Measurements from ENCODE around the gene WHAMM. TPM values are rescaled to one million over a fixed set of nuclear protein-coding genes. Genes with fewer than 3 reads are reported as not detected.

WHAMM gene
- total and polyA plus RNA-seq, 4 donors, result 4.2 to 10.4 (median 6.6) TPM

GRCh38 chr15:82771789-82772607, 37.4 kb upstream of the WHAMM start:
- ATAC-seq (ENCODE audit: insufficient read depth, low FRiP score), result no peak
- no peak overlapping the region for H3K9ac ChIP-seq (ENCODE audit: insufficient read depth in 1 of 2, low read length in 2 of 2)

GRCh38 chr15:82774496-82774895, 34.9 kb upstream of the WHAMM start:
- H3K27ac ChIP-seq (ENCODE audit: low read depth in 1 of 2, low read length in 1 of 2), result no peak overlapping the region
- DNase-seq (no peak), ATAC-seq (ENCODE audit: insufficient read depth, low FRiP score) (no peak)
- H3K27me3 ChIP-seq (ENCODE audit: control insufficient read depth in 3 of 3, insufficient read depth in 3 of 3, low read length in 2 of 3), result no peaks in the 10 kb centered on the region
- H3K36me3 ChIP-seq (ENCODE audit: control insufficient read depth in 4 of 4, insufficient read depth in 4 of 4, low read length in 4 of 4), result no peaks in the 10 kb centered on the region
- no peak overlapping the region for H3K9ac ChIP-seq (ENCODE audit: insufficient read depth in 1 of 2, low read length in 2 of 2)
- no peak overlapping the region for H3K4me3 ChIP-seq
- TF ChIP-seq CTCF (IDR thresholded peaks at IDR 0.05; ENCODE audit: control extremely low read depth, extremely low read depth), result no peak
- no peaks in the 10 kb centered on the region for H3K4me1 ChIP-seq (ENCODE audit: control insufficient read depth in 5 of 5, insufficient read depth in 5 of 5, low read length in 5 of 5)
- H3K9me3 ChIP-seq (ENCODE audit: control insufficient read depth in 4 of 4, insufficient read depth in 3 of 4, low read length in 3 of 4), result no peaks in the 10 kb centered on the region
- 57 to 74% methylated on average over 7 of the region's 7 CpGs for WGBS, 2 donors

More at GRCh38 chr15:82771789-82772607, 37.4 kb upstream of the WHAMM start:
- H3K27me3 ChIP-seq (ENCODE audit: control insufficient read depth in 3 of 3, insufficient read depth in 3 of 3, low read length in 2 of 3), result no peaks in the 10 kb centered on the region
- H3K4me3 ChIP-seq, result no peak overlapping the region
- DNase-seq, result no peak
- no peaks in the 10 kb centered on the region for H3K4me1 ChIP-seq (ENCODE audit: control insufficient read depth in 5 of 5, insufficient read depth in 5 of 5, low read length in 5 of 5)
- no peak for TF ChIP-seq CTCF (IDR thresholded peaks at IDR 0.05; ENCODE audit: control extremely low read depth, extremely low read depth)
- 91 to 95% methylated on average over 12 of the region's 12 CpGs for WGBS, 2 donors
- H3K9me3 ChIP-seq (ENCODE audit: control insufficient read depth in 4 of 4, insufficient read depth in 3 of 4, low read length in 3 of 4), result no peaks in the 10 kb centered on the region
- no peak overlapping the region for H3K27ac ChIP-seq (ENCODE audit: low read depth in 1 of 2, low read length in 1 of 2)
- H3K36me3 ChIP-seq (ENCODE audit: control insufficient read depth in 4 of 4, insufficient read depth in 4 of 4, low read length in 4 of 4), result peaks cover 0 to 1% (median 0%) of the 10 kb centered on the region in 4 donors

GRCh38 chr15:82778755-82779154, 30.7 kb upstream of the WHAMM start:
- ATAC-seq (ENCODE audit: insufficient read depth, low FRiP score) (no peak), DNase-seq (no peak)
- Histone ChIP-seq H3K4me1 (ENCODE audit: control insufficient read depth in 5 of 5, insufficient read depth in 5 of 5, low read length in 5 of 5) (no peaks in the 10 kb centered on the region), H3K36me3 (ENCODE audit: control insufficient read depth in 4 of 4, insufficient read depth in 4 of 4, low read length in 4 of 4) (peaks cover 0 to 3% (median 0%) of the 10 kb centered on the region in 4 donors), H3K27me3 (ENCODE audit: control insufficient read depth in 3 of 3, insufficient read depth in 3 of 3, low read length in 2 of 3) (no peaks in the 10 kb centered on the region), H3K9me3 (ENCODE audit: control insufficient read depth in 4 of 4, insufficient read depth in 3 of 4, low read length in 3 of 4) (no peaks in the 10 kb centered on the region), H3K4me3 (no peak overlapping the region), H3K9ac (ENCODE audit: insufficient read depth in 1 of 2, low read length in 2 of 2) (no peak overlapping the region), H3K27ac (ENCODE audit: low read depth in 1 of 2, low read length in 1 of 2) (no peak overlapping the region)
- WGBS, 2 donors, result 86 to 90% methylated on average over 3 of the region's 3 CpGs
- TF ChIP-seq CTCF (IDR thresholded peaks at IDR 0.05; ENCODE audit: control extremely low read depth, extremely low read depth), result no peak
